ENCODE results near the gene SLC6A3.

The SLC6A3 gene

DNA sequence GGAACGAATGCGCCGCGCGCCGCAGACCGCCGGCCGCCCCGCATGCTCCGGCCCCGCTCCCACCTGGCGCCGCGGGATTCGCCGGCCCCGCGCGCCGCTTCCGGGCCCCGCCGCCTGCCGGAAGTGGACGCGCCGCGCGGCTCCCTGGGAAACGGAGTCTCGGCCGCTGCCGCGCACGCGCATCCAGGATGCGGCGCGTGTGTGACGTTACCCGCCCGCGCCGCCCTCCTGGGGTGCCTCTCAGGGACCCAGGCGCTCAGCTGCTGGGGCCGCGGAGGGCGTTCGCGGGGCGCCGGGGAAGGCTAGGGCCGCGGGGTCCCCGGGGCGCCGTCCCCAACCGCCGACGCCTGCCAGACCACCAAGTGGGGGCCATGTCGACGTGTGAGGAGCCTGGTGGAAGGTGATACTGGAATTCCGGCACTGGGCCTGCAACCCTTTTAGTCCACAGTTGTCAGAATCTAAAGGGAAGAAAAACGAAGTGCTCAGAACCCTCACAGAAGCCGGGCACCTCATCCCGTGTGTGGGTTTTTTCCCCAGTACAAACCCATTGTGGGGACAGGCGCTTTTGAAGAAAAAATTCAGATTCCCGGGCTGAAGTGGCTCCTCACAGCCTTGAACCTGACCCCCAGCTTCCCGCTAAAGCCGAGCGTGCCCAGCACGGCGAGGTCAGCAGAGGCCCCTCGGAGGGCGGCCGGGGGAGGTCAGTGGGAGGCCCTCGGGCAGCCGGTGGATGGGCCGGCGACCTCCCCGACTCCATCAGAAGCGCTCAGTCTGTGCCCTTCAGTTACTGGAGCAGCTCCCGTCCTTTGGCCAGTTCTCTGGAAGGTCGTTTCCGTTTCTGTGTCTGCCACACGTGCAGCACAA, 100.0 kb downstream of the SLC6A3 start, which contains the start of gene CLPTM1L:
TSS of gene CLPTM1L (minus strand) at position 125 of the 864 bp plus-strand sequence. CDS start 258 bp downstream, outside the sequence.
- peak; percentile 94 for DNase-seq

DNA sequence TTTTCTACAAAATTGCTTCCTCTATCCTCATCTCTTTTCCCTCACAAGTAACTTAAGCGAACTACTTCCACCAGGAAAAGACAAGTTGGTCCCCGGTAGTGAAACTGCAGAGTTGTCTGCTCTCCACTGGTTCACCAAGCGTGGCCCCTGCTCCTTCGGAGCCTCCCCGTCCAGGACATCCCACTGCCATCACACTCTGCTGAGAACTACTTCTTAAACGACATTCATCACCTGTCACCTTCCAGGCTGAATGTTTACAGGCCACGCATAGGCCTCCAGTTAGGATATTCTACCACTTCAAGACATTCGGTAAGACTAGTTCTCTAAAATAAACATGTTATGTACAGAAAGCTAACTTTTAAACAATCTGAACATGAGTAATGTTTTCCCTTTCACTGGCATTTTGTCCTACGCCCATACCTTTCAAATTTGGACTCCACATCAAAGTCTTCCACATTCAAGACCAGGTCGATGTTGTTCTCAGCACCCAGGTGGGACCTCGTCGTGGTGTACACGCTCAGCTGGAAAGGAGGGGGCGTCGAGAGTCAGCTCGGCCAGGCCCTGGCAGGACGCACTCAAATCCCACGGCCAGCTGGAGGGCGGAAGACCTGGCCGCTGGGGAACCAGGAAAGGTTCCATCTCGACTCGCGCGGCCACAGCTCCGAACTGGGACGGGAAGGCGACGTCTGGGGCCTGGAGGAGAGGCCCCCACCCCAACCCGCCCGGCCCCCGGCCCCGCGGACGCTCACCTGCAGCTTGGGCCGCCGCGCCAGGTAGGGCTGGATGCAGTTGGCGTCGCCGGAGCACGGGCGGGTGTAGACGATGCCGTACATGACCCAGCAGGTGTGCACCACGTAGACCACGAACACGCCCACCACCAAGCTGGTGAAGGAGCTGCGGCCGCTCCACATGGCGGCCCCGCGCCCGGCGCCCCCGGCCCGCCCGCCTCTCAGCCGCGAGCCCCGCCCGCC, 101.0 kb downstream of the SLC6A3 start:
- peak; percentile 64 for DNase-seq

DNA sequence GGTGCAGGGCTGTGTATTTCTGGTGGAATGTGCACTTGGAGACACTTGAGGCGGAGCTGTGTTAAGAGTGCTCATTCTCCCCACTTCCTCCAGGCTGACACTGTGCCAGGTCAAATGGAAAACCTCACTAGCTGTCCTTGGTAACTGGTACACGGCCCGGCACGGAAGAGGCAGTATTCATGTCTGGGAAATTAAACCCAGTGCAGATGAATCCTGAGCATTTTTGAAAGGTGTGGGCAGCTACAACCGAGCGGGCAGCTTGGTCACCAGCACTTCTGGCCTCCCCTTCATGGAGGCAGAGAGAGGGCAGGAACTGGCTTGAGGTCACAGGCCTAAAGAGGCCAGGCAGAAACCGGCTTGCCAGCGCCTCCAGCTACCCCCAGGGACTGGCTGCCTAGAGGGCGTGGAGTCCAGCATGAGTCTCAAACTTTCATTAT, 101.9 kb downstream of the SLC6A3 start:
- DNase-seq, result no peak
